ENCODE data around the gene FAM174B. TPM values are rescaled to one million over a fixed set of nuclear protein-coding genes. Genes with fewer than 3 reads are reported as not detected.

Gene FAM174B
- total and polyA plus RNA-seq, 10 of the 15 experiments (the other 5 are each of a cell fraction or from before 2014, with no cell fraction given): 0.71 to 15.9 (median 4.2) TPM

DNA sequence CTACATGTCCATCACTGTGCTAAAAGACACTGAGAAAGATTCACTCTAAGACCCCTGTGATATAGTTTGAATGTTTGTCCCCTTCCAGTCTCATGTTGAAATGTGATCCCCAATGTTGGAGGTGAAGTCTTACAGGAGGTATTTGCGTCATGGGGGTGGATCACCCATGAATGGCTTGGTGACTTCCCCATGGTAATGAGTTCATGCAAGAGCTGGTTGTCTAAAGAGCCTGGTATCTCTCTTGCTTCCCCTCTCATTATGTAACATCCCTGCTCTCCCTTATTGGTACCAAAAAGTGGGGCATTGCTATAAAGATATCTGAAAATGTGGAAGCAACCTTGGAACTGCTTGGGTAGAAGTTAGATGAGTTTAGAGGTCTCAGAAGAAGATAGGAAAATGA, 32.2 kb upstream of the FAM174B start:
- Histone ChIP-seq H3K27ac (ENCODE audit: control insufficient read depth, insufficient read depth) (no peak overlapping the region), H3K4me1 (ENCODE audit: control insufficient read depth, insufficient read depth, low read length) (no peaks in the 10 kb centered on the region), H3K9ac (ENCODE audit: control insufficient read depth, insufficient read depth, low read length) (no peak overlapping the region), H3K79me2 (ENCODE audit: control insufficient read depth, insufficient read depth, low read length) (no peaks in the 10 kb centered on the region), H3K9me3 (replicated peaks; ENCODE audit: control insufficient read depth, insufficient read depth, low read length) (peaks cover 4% of the 10 kb centered on the region; the same call in 1 of the 3 replicates), H4K20me1 (ENCODE audit: control insufficient read depth, insufficient read depth) (no peaks in the 10 kb centered on the region), H3K4me3 (no peak overlapping the region), H2AFZ (ENCODE audit: control insufficient read depth, low read depth, low read length) (no peak overlapping the region), H3K36me3 (ENCODE audit: control insufficient read depth in 2 of 2, insufficient read depth in 2 of 2, low read length in 1 of 2) (no peaks in the 10 kb centered on the region), H3K4me2 (ENCODE audit: control insufficient read depth, insufficient read depth) (no peak overlapping the region), H3K27me3 (replicated peaks in 1 of 2; ENCODE audit: control insufficient read depth in 2 of 2, insufficient read depth in 2 of 2, low read length in 1 of 2) (no peaks in the 10 kb centered on the region)
- ChIA-PET SMC1A (ENCODE audit: uncharacterized antibody, unreplicated experiment) (interaction anchor here (0.9 kb wide), 1 partner anchor 9 kb away, joined by 3 read pairs; no protein-coding TSS in a partner anchor), POLR2A (no interaction called here), CTCF (interaction anchor here (2.6 kb wide), 1 partner anchor 166 kb away, joined by 10 read pairs; no protein-coding TSS in a partner anchor), RAD21 (ENCODE audit: unreplicated experiment) (no interaction called here)
- intact Hi-C loops (cut with micrococcal nuclease; ENCODE audit: unreplicated experiment): no loop called here
- no TSS peak for BruUV-seq (replicated peaks)
- no peak for TF ChIP-seq JUNB (IDR thresholded peaks at IDR 0.05)
- TF ChIP-seq STAT3 (IDR thresholded peaks at IDR 0.05; ENCODE audit: low read depth, low read length): no peak
- TF ChIP-seq RELA (IDR thresholded peaks at IDR 0.05; ENCODE audit: borderline replicate concordance, partially characterized antibody): no peak
- ATAC-seq (no peak), DNase-seq (ENCODE audit: low read depth, low spot score) (no peak), FAIRE-seq (no peak)
- 0% methylated on average over 1 of the region's 1 CpG for WGBS (ENCODE audit: insufficient coverage, insufficient replicate concordance, low lambda C conversion rate, missing lambda C conversion rate)
- in situ Hi-C loops (cut with MboI): no loop called here

DNA sequence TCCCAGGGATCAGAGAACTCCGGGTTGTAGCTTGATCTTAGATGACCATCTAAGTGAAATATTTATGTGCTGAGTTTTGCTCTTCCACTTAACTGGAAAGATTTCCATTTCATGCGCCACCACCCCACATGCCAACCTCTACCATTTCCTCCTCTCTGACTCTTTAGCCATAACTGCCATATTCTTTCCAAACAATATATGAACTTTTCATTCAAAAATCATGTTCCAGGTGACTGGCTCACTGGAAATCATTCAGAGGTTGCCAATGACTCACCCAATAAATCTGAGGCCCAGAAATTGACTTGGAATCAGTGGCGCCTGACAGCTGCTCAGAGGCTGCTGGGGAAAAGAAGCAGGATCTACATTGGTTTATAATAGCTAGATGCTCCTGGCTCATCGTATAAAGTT, 31.6 kb upstream of the FAM174B start:
- in situ Hi-C loops (cut with MboI): no loop called here
- ChIA-PET POLR2A (no interaction called here), CTCF (interaction anchor here (2.6 kb wide), 1 partner anchor 166 kb away, joined by 10 read pairs; no protein-coding TSS in a partner anchor)
- no peak for TF ChIP-seq EED (IDR thresholded peaks at IDR 0.05; ENCODE audit: low read depth)
- TF ChIP-seq TAF1 (IDR thresholded peaks at IDR 0.05; ENCODE audit: borderline replicate concordance, low read depth, low read length): no peak
- TF ChIP-seq MYB (IDR thresholded peaks at IDR 0.05; ENCODE audit: borderline replicate concordance, low read depth, low read length): no peak
- TF ChIP-seq RCOR1 (conservative IDR thresholded peaks at IDR 0.05; ENCODE audit: low read depth, low read length): no peak
- TF ChIP-seq, protein P1, sequence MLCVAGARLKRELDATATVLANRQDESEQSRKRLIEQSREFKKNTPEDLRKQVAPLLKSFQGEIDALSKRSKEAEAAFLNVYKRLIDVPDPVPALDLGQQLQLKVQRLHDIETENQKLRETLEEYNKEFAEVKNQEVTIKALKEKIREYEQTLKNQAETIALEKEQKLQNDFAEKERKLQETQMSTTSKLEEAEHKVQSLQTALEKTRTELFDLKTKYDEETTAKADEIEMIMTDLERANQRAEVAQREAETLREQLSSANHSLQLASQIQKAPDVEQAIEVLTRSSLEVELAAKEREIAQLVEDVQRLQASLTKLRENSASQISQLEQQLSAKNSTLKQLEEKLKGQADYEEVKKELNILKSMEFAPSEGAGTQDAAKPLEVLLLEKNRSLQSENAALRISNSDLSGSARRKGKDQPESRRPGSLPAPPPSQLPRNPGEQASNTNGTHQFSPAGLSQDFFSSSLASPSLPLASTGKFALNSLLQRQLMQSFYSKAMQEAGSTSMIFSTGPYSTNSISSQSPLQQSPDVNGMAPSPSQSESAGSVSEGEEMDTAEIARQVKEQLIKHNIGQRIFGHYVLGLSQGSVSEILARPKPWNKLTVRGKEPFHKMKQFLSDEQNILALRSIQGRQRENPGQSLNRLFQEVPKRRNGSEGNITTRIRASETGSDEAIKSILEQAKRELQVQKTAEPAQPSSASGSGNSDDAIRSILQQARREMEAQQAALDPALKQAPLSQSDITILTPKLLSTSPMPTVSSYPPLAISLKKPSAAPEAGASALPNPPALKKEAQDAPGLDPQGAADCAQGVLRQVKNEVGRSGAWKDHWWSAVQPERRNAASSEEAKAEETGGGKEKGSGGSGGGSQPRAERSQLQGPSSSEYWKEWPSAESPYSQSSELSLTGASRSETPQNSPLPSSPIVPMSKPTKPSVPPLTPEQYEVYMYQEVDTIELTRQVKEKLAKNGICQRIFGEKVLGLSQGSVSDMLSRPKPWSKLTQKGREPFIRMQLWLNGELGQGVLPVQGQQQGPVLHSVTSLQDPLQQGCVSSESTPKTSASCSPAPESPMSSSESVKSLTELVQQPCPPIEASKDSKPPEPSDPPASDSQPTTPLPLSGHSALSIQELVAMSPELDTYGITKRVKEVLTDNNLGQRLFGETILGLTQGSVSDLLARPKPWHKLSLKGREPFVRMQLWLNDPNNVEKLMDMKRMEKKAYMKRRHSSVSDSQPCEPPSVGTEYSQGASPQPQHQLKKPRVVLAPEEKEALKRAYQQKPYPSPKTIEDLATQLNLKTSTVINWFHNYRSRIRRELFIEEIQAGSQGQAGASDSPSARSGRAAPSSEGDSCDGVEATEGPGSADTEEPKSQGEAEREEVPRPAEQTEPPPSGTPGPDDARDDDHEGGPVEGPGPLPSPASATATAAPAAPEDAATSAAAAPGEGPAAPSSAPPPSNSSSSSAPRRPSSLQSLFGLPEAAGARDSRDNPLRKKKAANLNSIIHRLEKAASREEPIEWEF (IDR thresholded peaks at IDR 0.05; ENCODE audit: insufficient replicate concordance, low read depth, low read length): no peak
- TF ChIP-seq CREB1 (IDR thresholded peaks at IDR 0.05; ENCODE audit: low read depth): no peak
- TF ChIP-seq MEF2A (IDR thresholded peaks at IDR 0.05; ENCODE audit: insufficient read depth, low read depth, low read length): no peak
- TF ChIP-seq, protein P2, sequence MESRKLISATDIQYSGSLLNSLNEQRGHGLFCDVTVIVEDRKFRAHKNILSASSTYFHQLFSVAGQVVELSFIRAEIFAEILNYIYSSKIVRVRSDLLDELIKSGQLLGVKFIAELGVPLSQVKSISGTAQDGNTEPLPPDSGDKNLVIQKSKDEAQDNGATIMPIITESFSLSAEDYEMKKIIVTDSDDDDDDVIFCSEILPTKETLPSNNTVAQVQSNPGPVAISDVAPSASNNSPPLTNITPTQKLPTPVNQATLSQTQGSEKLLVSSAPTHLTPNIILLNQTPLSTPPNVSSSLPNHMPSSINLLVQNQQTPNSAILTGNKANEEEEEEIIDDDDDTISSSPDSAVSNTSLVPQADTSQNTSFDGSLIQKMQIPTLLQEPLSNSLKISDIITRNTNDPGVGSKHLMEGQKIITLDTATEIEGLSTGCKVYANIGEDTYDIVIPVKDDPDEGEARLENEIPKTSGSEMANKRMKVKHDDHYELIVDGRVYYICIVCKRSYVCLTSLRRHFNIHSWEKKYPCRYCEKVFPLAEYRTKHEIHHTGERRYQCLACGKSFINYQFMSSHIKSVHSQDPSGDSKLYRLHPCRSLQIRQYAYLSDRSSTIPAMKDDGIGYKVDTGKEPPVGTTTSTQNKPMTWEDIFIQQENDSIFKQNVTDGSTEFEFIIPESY (IDR thresholded peaks at IDR 0.05): no peak
- no peak for TF ChIP-seq BMI1 (IDR thresholded peaks at IDR 0.05; ENCODE audit: borderline replicate concordance)

More for the DNA sequence above, 31.6 kb upstream of the FAM174B start:
- H4K20me1 ChIP-seq (ENCODE audit: control insufficient read depth, insufficient read depth): no peaks in the 10 kb centered on the region
- ATAC-seq: no peak
- H3K27ac ChIP-seq (ENCODE audit: control insufficient read depth, insufficient read depth): no peak overlapping the region
- no peak overlapping the region for H3K4me2 ChIP-seq (ENCODE audit: control insufficient read depth, insufficient read depth)
- ChIA-PET SMC1A (ENCODE audit: uncharacterized antibody, unreplicated experiment) (interaction anchor here (0.9 kb wide), 1 partner anchor 8 kb away, joined by 3 read pairs; no protein-coding TSS in a partner anchor), RAD21 (ENCODE audit: unreplicated experiment) (no interaction called here)
- DNase-seq (ENCODE audit: low read depth, low spot score): no peak
- no peaks in the 10 kb centered on the region for H3K36me3 ChIP-seq (ENCODE audit: control insufficient read depth in 2 of 2, insufficient read depth in 2 of 2, low read length in 1 of 2)
- WGBS (ENCODE audit: insufficient coverage, insufficient replicate concordance, low lambda C conversion rate, missing lambda C conversion rate): 34% methylated on average over 4 of the region's 4 CpGs
- H3K4me1 ChIP-seq (ENCODE audit: control insufficient read depth, insufficient read depth, low read length): no peaks in the 10 kb centered on the region
- no peak overlapping the region for H3K4me3 ChIP-seq
- peaks cover 4% of the 10 kb centered on the region; the same call in 1 of the 3 replicates for H3K9me3 ChIP-seq (replicated peaks; ENCODE audit: control insufficient read depth, insufficient read depth, low read length)
- no peak overlapping the region for H2AFZ ChIP-seq (ENCODE audit: control insufficient read depth, low read depth, low read length)
- intact Hi-C loops (cut with micrococcal nuclease; ENCODE audit: unreplicated experiment): no loop called here
- no peaks in the 10 kb centered on the region for H3K79me2 ChIP-seq (ENCODE audit: control insufficient read depth, insufficient read depth, low read length)
- no peaks in the 10 kb centered on the region for H3K27me3 ChIP-seq (replicated peaks in 1 of 2; ENCODE audit: control insufficient read depth in 2 of 2, insufficient read depth in 2 of 2, low read length in 1 of 2)
- no TSS peak for BruUV-seq (replicated peaks)
- H3K9ac ChIP-seq (ENCODE audit: control insufficient read depth, insufficient read depth, low read length): no peak overlapping the region
- no peak for FAIRE-seq
